ENCODE measurements around the gene RTP3.

DNA sequence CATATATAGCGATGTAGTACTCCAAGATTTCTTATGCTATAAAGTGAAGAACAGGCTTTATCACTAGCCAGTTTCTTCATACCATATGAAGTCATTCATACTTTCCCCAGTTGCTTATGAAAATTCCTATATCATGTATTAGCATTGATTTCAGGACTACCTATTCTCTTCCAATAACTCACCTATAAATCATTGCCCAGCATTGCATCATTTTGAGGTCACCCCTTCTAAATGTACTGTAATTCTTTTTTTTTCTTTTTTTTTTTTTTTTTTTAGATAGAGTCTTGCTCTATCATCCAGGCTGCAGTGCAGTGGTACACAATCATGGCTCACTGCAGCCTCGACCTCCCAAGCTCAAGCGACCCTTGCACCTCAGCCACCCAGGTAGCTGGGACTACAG lies 27.1 kb downstream of the RTP3 start:
- TF ChIP-seq POLR2AphosphoS5 (IDR thresholded peaks at IDR 0.05) (no peak), POLR2A (IDR thresholded peaks at IDR 0.05) (no peak)
- TF ChIP-seq, protein P1, sequence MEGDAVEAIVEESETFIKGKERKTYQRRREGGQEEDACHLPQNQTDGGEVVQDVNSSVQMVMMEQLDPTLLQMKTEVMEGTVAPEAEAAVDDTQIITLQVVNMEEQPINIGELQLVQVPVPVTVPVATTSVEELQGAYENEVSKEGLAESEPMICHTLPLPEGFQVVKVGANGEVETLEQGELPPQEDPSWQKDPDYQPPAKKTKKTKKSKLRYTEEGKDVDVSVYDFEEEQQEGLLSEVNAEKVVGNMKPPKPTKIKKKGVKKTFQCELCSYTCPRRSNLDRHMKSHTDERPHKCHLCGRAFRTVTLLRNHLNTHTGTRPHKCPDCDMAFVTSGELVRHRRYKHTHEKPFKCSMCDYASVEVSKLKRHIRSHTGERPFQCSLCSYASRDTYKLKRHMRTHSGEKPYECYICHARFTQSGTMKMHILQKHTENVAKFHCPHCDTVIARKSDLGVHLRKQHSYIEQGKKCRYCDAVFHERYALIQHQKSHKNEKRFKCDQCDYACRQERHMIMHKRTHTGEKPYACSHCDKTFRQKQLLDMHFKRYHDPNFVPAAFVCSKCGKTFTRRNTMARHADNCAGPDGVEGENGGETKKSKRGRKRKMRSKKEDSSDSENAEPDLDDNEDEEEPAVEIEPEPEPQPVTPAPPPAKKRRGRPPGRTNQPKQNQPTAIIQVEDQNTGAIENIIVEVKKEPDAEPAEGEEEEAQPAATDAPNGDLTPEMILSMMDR (IDR thresholded peaks at IDR 0.05): no peak

All from stomach (tissue), 4 donors.